Activated CD4-positive, alpha-beta memory T cell treated with anti-CD3 and anti-CD28 coated beads for 36 hours (primary cell): Measurements from ENCODE around the gene PDIA5. TPM values are rescaled to one million over a fixed set of nuclear protein-coding genes. Genes with fewer than 3 reads are reported as not detected.

Experiments
- CTCF ChIA-PET: fragments of 350-600 bp; sonication (Branson Sonifier 250); formaldehyde crosslinking; loops from one replicate; lab custom pipeline; 2021; ENCODE audit warnings: antibody characterized with exemption, inconsistent platforms; lab: Charles Lee
- POLR2A ChIA-PET: fragments of 350-600 bp; sonication (Branson Sonifier 250); formaldehyde crosslinking; loops from one replicate; lab custom pipeline; 2021; ENCODE audit warnings: antibody characterized with exemption; lab: Charles Lee
- DNase-seq: peaks from one replicate; pipeline ENCODE4 v3.0.0-alpha.2; 2020
- H3K27ac Mint-ChIP-seq: one replicate; pipeline ENCODE4 v1.8.0; 2021; ENCODE audit warnings: mixed read lengths
- H3K27me3 Mint-ChIP-seq: one replicate; pipeline ENCODE4 v1.8.0; 2021; ENCODE audit warnings: mixed read lengths
- H3K36me3 Mint-ChIP-seq: one replicate; pipeline ENCODE4 v1.8.0; 2021; ENCODE audit warnings: mixed read lengths
- H3K4me1 Mint-ChIP-seq: one replicate; pipeline ENCODE4 v1.8.0; 2021; ENCODE audit warnings: low read depth, mixed read lengths
- H3K4me3 Mint-ChIP-seq: one replicate; pipeline ENCODE4 v1.8.0; 2021; ENCODE audit warnings: mild to moderate bottlenecking, mixed read lengths
- H3K9me3 Mint-ChIP-seq: one replicate; pipeline ENCODE4 v1.8.0; 2021; ENCODE audit warnings: mixed read lengths
- intact Hi-C: fragments of 100-400 bp; cut with micrococcal nuclease; formaldehyde crosslinking; loops from one replicate; pipeline ENCODE4 v1.15.1; 2023
- total RNA-seq, 2 experiments: library from RNA; stranded (reverse); gene quantifications; one replicate each; pipeline ENCODE4 v1.2.3, GENCODE V29; 2021

The PDIA5 gene
- total RNA-seq, 2 experiments from 2014 or later = 21.7 to 21.8 TPM

DNA sequence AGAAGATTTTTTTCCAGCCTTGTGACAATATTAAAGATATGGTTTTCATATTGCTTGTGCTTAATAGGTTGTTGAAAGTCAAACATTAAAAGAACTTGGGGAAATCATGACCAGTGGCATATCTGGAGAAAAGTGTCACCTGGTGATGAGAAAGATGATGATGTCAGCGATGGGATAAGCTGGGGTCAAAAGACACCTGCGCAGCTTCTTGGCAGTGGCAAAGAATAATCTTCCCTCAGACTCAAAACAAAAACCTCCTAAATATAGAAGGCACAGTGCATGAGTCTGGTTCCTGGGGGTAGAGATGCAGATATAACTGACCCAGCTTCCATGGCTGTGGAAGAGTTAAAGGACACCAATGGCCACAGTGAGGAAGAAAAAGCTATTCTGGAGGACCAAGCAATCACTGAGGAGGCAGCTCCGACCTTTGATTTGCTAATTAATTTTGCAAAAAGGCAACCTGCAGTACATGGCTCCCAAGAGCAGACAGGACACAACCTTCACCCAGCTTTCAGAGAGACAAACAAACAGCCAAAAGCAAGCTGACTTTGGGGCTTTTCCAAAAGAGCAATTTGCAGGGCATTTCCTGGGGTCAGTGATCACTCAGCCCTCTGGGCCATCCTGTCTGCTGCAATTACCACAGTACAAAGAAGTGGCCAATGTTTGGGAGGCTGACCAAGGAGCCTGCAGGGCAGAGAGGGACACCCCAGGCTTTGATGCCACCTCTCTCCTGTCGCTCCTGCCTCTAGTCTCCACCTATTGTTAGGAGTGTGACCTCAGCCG is 21.7 kb upstream of the PDIA5 start:
- Mint-ChIP-seq H3K27ac (no peak overlapping the region), H3K4me3 (no peak overlapping the region), H3K36me3 (no peaks in the 10 kb centered on the region), H3K4me1 (no peaks in the 10 kb centered on the region), H3K27me3 (peaks cover 3% of the 10 kb centered on the region), H3K9me3 (no peaks in the 10 kb centered on the region)
- POLR2A ChIA-PET = no interaction called here
- CTCF ChIA-PET = no interaction called here
- intact Hi-C loops = no loop called here
- DNase-seq = no peak

DNA sequence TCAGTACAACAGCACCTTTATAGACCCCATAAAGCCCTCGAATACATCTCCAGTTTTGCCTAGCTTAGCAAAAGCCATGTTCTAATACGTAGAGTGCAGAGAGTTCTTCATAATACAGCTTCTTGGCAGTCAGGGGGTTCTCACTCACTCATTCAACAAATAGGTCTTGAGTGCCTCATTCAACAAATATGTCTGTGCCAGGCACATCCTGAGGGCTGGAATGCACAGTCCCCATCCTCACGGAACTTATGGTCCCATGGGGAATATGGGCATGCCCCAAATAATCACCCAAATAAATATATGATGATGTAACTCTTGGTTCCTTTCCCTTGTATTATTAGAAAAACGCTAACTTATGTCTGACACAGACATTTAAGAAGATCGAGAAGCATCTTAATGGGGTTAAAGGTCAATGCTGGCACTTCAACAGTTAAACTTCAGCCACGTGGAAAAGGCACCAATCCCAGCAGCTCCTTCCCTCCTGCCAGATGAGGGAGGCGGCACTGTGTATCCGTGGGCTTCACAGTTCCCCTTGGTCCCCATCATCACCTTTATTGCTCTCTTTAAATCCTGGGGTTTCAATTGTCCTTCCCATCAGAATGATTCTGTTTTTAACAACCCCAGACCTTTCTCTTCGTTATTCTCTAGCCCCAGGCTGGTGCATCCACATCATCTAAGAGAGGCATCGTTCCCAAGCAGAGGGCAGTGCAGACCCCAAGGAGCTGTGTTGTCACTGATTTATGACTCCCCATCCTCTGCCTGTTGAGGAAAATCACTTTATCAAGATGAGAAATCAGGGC is 20.4 kb upstream of the PDIA5 start:
- no peaks in the 10 kb centered on the region for H3K36me3 Mint-ChIP-seq
- CTCF ChIA-PET = no interaction called here
- no peak overlapping the region for H3K4me3 Mint-ChIP-seq
- intact Hi-C loops = no loop called here
- no peaks in the 10 kb centered on the region for H3K9me3 Mint-ChIP-seq
- no peak for DNase-seq
- no peaks in the 10 kb centered on the region for H3K4me1 Mint-ChIP-seq
- POLR2A ChIA-PET = no interaction called here
- no peak overlapping the region for H3K27ac Mint-ChIP-seq
- peaks cover 2% of the 10 kb centered on the region for H3K27me3 Mint-ChIP-seq

DNA sequence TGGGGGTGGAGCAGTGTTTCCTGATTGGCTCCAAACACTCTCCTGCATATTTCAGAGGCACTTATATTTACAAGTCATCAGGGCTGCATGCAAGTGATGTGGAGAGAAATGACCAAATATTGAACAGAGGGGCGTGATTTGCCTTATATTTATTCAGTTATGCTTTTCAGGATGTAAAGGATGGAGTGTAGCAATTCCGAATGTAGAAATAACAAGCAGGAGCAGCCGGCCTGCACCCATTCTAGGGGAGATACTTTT is 19.8 kb upstream of the PDIA5 start:
- intact Hi-C loops = no loop called here
- Mint-ChIP-seq H3K27ac (no peak overlapping the region), H3K36me3 (no peaks in the 10 kb centered on the region), H3K27me3 (peaks cover 2% of the 10 kb centered on the region), H3K9me3 (no peaks in the 10 kb centered on the region), H3K4me1 (no peaks in the 10 kb centered on the region), H3K4me3 (no peak overlapping the region)
- ChIA-PET POLR2A (no interaction called here), CTCF (no interaction called here)
- no peak for DNase-seq

DNA sequence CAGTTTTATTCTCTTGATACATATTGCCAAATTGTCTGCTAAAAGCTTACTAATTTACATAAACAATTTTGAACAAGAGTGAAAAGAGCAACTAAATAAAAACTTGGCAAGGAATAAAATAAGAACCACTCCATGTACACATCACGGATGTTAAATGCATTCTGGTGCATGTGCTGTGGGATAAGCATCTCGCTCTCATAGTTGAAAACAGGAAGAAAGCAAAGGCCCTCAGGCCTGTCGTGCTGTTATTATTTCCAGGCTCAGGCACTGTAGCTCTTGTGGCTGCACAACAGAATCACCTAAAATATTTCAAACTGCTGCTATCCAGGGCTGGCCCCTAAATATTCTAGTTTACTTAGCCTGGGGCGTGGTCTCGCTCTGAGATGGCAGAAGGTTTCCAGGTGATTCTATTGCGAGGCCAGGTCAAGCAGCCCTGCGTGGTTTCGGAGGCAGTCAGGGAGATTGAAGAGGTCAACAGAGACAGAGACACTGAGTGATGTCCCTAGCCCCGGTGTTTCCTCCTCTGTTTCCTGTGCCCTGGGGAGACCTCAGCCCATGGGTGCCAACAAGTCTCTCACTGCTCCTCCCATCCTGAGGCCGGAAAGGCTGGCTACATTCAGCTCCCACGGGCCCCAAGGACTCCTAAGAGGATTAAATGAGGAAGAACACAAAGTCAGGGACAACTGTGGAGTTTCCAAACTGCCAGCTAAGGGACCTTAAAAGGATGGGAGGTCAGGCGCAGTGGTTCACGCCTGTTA is 18.2 kb upstream of the PDIA5 start:
- POLR2A ChIA-PET = no interaction called here

DNA sequence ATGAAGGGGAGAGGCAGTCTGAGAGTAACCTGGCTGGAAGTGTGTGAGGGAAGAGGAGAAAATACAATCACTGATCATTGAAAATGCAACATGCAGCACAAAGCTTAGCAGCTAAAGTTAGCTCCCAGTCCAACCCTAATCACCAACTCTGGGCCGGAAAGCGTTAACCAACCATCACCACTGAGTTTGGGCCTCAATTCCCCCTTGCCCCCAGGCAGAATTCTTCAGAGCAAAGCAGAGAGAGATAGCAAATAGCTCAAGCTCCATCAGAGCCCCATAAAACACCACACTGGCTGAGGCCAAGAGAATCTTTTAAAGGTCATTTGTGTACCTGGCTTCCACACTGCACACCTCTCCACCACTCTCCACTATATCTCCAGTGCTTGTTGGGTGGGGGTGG is 16.2 kb upstream of the PDIA5 start:
- H3K27me3 Mint-ChIP-seq = no peaks in the 10 kb centered on the region
- H3K9me3 Mint-ChIP-seq = no peaks in the 10 kb centered on the region
- H3K4me3 Mint-ChIP-seq = no peak overlapping the region
- DNase-seq = no peak
- intact Hi-C loops = no loop called here
- CTCF ChIA-PET = no interaction called here
- H3K27ac Mint-ChIP-seq = no peak overlapping the region
- POLR2A ChIA-PET = no interaction called here
- H3K36me3 Mint-ChIP-seq = no peaks in the 10 kb centered on the region
- H3K4me1 Mint-ChIP-seq = no peaks in the 10 kb centered on the region

More for the DNA sequence above, 18.2 kb upstream of the PDIA5 start:
- Mint-ChIP-seq H3K9me3 (no peaks in the 10 kb centered on the region), H3K4me3 (no peak overlapping the region), H3K36me3 (no peaks in the 10 kb centered on the region), H3K27me3 (no peaks in the 10 kb centered on the region), H3K4me1 (no peaks in the 10 kb centered on the region), H3K27ac (no peak overlapping the region)
- no peak for DNase-seq
- CTCF ChIA-PET = interaction anchor here (0.6 kb wide), 1 partner anchor 334 kb away, joined by 3 read pairs; no protein-coding TSS in a partner anchor
- intact Hi-C loops = no loop called here

GRCh38 chr3:123053107-123053506 is 13.7 kb upstream of the PDIA5 start:
- Mint-ChIP-seq H3K27me3 (no peaks in the 10 kb centered on the region), H3K4me3 (no peak overlapping the region), H3K36me3 (no peaks in the 10 kb centered on the region), H3K9me3 (no peaks in the 10 kb centered on the region), H3K4me1 (no peaks in the 10 kb centered on the region), H3K27ac (no peak overlapping the region)
- ChIA-PET POLR2A (no interaction called here), CTCF (no interaction called here)
- DNase-seq = no peak
- intact Hi-C loops = no loop called here

GRCh38 chr3:123054109-123054778 is 12.6 kb upstream of the PDIA5 start:
- POLR2A ChIA-PET = no interaction called here
- Mint-ChIP-seq H3K27me3 (no peaks in the 10 kb centered on the region), H3K27ac (no peak overlapping the region), H3K9me3 (no peaks in the 10 kb centered on the region), H3K4me3 (no peak overlapping the region), H3K36me3 (no peaks in the 10 kb centered on the region), H3K4me1 (no peaks in the 10 kb centered on the region)
- CTCF ChIA-PET = no interaction called here
- no peak for DNase-seq
- intact Hi-C loops = no loop called here

- DNase-seq = no peak
- no peak overlapping the region for H3K27ac Mint-ChIP-seq
- intact Hi-C loops = no loop called here
- no peaks in the 10 kb centered on the region for H3K27me3 Mint-ChIP-seq
- H3K4me3 Mint-ChIP-seq = no peak overlapping the region
- ChIA-PET POLR2A (no interaction called here), CTCF (no interaction called here)
- H3K4me1 Mint-ChIP-seq = no peaks in the 10 kb centered on the region
- no peaks in the 10 kb centered on the region for H3K9me3 Mint-ChIP-seq
- H3K36me3 Mint-ChIP-seq = no peaks in the 10 kb centered on the region
Measured at GRCh38 chr3:123054931-123055330, 11.9 kb upstream of the PDIA5 start.

DNA sequence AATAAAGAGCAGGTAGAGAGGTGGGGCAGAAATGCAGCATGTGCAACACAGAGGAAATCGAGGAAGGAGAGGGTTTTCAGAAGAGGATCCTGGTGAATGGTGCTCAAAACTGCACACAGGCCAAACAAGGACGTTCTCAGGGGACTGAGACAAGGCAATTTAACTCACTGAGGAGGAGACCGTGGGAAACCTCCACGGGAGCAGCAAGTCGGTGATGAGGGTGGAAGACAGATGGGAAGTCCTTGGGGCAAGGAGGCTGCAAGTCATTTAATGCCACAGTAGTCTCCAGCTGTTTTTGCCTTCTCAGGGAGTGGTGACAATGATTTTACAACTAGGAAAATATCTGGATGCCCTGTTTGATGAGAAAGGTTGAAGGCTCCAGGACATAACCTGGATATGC is 11.5 kb upstream of the PDIA5 start:
- H3K4me1 Mint-ChIP-seq = no peaks in the 10 kb centered on the region

GRCh38 chr3:123058505-123058904 is 8.3 kb upstream of the PDIA5 start:
- Mint-ChIP-seq H3K4me3 (no peak overlapping the region), H3K36me3 (no peaks in the 10 kb centered on the region), H3K27me3 (no peaks in the 10 kb centered on the region), H3K9me3 (no peaks in the 10 kb centered on the region), H3K27ac (no peak overlapping the region), H3K4me1 (no peaks in the 10 kb centered on the region)
- no peak for DNase-seq
- intact Hi-C loops = no loop called here
- POLR2A ChIA-PET = no interaction called here
- CTCF ChIA-PET = interaction anchor here (1.0 kb wide), 1 partner anchor 30 kb away, joined by 3 read pairs; no protein-coding TSS in a partner anchor

More for the DNA sequence above, 11.5 kb upstream of the PDIA5 start:
- H3K27me3 Mint-ChIP-seq = no peaks in the 10 kb centered on the region
- DNase-seq = no peak
- intact Hi-C loops = no loop called here
- no peaks in the 10 kb centered on the region for H3K9me3 Mint-ChIP-seq
- no peak overlapping the region for H3K4me3 Mint-ChIP-seq
- ChIA-PET POLR2A (no interaction called here), CTCF (no interaction called here)
- no peak overlapping the region for H3K27ac Mint-ChIP-seq
- H3K36me3 Mint-ChIP-seq = no peaks in the 10 kb centered on the region

GRCh38 chr3:123060054-123060453 is 6.8 kb upstream of the PDIA5 start:
- intact Hi-C loops = no loop called here
- Mint-ChIP-seq H3K36me3 (no peaks in the 10 kb centered on the region), H3K4me1 (peaks cover 5% of the 10 kb centered on the region), H3K27ac (no peak overlapping the region), H3K9me3 (no peaks in the 10 kb centered on the region), H3K4me3 (no peak overlapping the region), H3K27me3 (no peaks in the 10 kb centered on the region)
- POLR2A ChIA-PET = no interaction called here
- no peak for DNase-seq
- CTCF ChIA-PET = no interaction called here

- Mint-ChIP-seq H3K4me1 (peaks cover 13% of the 10 kb centered on the region), H3K4me3 (no peak overlapping the region), H3K36me3 (no peaks in the 10 kb centered on the region), H3K27ac (no peak overlapping the region), H3K9me3 (no peaks in the 10 kb centered on the region), H3K27me3 (no peaks in the 10 kb centered on the region)
- intact Hi-C loops = no loop called here
- ChIA-PET POLR2A (no interaction called here), CTCF (no interaction called here)
- DNase-seq = no peak
Measured at GRCh38 chr3:123061856-123062255, 5.0 kb upstream of the PDIA5 start.
